Stomach (tissue), 4 donors: ENCODE measurements around the gene RET.
A peak's percentile ranks its signal among the peaks of the same experiment; 100 is the strongest.

Source experiments
- EP300 ChIP-seq: sonication (generic); formaldehyde crosslinking; IDR thresholded peaks from one replicate; pipeline ENCODE4 v1.6.1; 2017; ENCODE audit warnings: antibody characterized with exemption
- POLR2A ChIP-seq, 4 donors: fragments of 450-650 bp; IDR thresholded peaks; one replicate each; pipeline ENCODE4 v1.6.1; 2016; ENCODE audit warnings: antibody characterized with exemption in 4 of 4, control low read depth in 2 of 4, mild to moderate bottlenecking in 1 of 4, moderate library complexity in 1 of 4
- POLR2AphosphoS5 ChIP-seq, 3 donors: sonication (generic); formaldehyde crosslinking; IDR thresholded peaks; one replicate each; pipeline ENCODE4 v1.6.1; 2016; ENCODE audit warnings: antibody characterized with exemption in 3 of 3
- TF ChIP-seq, protein P1 (sequence below), 7 experiments: fragments of 450-650 bp in 4 of 7; fragments of 200-600 bp in 3 of 7; sonication (generic) in 3 of 7; IDR thresholded peaks; one replicate each; pipeline ENCODE4 v1.5.1; 2016 to 2019; ENCODE audit warnings: antibody characterized with exemption in 7 of 7, control low read depth in 2 of 7, mild to moderate bottlenecking in 1 of 7

DNA sequence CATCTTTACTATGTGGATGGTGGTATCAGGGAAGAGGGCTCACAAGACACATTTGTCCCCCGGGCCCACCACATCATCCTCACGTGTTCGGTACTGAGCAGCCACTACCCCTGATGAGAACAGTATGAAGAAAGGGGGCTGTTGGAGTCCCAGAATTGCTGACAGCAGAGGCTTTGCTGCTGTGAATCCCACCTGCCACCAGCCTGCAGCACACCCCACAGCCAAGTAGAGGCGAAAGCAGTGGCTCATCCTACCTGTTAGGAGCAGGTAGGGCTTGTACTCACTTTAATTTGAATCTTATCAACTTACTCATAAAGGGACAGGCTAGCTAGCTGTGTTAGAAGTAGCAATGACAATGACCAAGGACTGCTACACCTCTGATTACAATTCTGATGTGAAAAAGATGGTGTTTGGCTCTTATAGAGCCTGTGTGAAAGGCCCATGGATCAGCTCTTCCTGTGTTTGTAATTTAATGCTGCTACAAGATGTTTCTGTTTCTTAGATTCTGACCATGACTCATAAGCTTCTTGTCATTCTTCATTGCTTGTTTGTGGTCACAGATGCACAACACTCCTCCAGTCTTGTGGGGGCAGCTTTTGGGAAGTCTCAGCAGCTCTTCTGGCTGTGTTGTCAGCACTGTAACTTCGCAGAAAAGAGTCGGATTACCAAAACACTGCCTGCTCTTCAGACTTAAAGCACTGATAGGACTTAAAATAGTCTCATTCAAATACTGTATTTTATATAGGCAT is 52.3 kb downstream of the RET start:
- TF ChIP-seq, protein P1, sequence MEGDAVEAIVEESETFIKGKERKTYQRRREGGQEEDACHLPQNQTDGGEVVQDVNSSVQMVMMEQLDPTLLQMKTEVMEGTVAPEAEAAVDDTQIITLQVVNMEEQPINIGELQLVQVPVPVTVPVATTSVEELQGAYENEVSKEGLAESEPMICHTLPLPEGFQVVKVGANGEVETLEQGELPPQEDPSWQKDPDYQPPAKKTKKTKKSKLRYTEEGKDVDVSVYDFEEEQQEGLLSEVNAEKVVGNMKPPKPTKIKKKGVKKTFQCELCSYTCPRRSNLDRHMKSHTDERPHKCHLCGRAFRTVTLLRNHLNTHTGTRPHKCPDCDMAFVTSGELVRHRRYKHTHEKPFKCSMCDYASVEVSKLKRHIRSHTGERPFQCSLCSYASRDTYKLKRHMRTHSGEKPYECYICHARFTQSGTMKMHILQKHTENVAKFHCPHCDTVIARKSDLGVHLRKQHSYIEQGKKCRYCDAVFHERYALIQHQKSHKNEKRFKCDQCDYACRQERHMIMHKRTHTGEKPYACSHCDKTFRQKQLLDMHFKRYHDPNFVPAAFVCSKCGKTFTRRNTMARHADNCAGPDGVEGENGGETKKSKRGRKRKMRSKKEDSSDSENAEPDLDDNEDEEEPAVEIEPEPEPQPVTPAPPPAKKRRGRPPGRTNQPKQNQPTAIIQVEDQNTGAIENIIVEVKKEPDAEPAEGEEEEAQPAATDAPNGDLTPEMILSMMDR (IDR thresholded peaks at IDR 0.05), result no peak
- no peak for TF ChIP-seq EP300
- peak in 1 of 3 donors; percentile 54 for TF ChIP-seq POLR2AphosphoS5 (IDR thresholded peaks at IDR 0.05)
- no peak for TF ChIP-seq POLR2A (IDR thresholded peaks at IDR 0.05)
